PC-3 (cell line): ENCODE results near the gene SMYD3.

Experiments used
- EZH2 ChIP-seq: fragments of 300-600 bp; sonication (generic); IDR thresholded peaks from one replicate; pipeline ENCODE4 v1.6.1; 2017; ENCODE audit warnings: antibody characterized with exemption, mild to moderate bottlenecking, low read length; ENCODE audit not compliant: unreplicated experiment
- TF ChIP-seq, protein P1 (sequence below): fragments of 300-600 bp; sonication (generic); conservative IDR thresholded peaks from 2 replicates; pipeline ENCODE4 v1.5.1; 2017; ENCODE audit warnings: antibody characterized with exemption, low read depth, mild to moderate bottlenecking, low read length

DNA sequence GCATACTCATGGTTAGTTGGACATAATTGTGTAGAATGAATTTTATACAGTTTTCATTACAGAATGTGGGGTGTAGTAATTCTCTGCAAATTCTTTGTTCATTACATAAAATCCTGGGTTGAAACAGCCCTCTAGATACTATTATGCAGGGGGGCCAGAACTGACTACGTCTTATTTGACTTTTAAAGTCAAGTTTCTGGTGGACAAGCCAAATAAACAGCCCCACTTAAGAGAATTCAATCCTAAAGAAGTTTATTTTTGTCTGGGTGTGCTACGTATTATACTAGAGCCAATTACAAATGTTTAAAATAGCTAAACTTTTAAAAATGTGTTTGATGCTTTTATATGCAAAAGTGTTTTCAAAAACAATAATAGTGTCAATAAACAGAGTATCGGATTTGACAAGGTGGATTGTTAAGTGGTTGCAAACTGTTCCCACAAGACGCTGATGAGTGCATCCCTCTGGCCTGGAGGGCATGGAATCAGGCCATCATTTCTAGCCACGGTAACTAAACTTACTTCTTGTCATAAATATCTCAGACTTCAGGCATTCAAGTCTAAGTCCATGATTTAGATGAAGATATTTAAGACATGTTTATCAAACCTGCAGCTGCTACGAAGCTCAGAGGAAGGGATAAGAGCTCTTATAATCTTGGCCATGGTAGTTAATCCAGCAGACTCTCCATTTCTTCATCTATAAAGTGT lies 706.0 kb downstream of the SMYD3 start:
- TF ChIP-seq, protein P1, sequence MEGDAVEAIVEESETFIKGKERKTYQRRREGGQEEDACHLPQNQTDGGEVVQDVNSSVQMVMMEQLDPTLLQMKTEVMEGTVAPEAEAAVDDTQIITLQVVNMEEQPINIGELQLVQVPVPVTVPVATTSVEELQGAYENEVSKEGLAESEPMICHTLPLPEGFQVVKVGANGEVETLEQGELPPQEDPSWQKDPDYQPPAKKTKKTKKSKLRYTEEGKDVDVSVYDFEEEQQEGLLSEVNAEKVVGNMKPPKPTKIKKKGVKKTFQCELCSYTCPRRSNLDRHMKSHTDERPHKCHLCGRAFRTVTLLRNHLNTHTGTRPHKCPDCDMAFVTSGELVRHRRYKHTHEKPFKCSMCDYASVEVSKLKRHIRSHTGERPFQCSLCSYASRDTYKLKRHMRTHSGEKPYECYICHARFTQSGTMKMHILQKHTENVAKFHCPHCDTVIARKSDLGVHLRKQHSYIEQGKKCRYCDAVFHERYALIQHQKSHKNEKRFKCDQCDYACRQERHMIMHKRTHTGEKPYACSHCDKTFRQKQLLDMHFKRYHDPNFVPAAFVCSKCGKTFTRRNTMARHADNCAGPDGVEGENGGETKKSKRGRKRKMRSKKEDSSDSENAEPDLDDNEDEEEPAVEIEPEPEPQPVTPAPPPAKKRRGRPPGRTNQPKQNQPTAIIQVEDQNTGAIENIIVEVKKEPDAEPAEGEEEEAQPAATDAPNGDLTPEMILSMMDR = no peak
- no peak for TF ChIP-seq EZH2
